HG03280 (cell line): Measurements from ENCODE around the gene TECRL.

Experiments used
- ATAC-seq: cut with Tn5 transposase; IDR thresholded peaks from one replicate; pipeline ENCODE4 v1.9.1; 2021; ENCODE audit warnings: mild to moderate bottlenecking, moderate library complexity; ENCODE audit not compliant: unreplicated experiment

Gene TECRL

DNA sequence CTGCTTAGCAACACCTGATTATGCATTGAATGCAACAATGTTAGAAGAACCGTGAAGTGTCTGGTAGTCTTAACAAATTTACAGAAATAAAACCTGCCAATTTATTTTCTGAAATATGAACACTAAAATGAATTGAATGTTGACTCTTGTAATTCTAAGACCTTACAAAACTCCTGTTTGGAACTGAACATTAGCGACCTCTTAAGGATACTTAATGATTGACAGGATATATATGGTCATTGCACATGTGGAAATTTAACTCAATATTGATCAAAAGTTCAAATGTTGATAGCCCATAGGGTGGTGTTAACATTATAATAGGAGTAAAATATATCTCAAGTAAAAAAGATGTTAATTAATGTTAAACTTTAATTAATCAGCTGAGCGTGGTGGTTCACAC is 79.1 kb downstream of the TECRL start:
- ATAC-seq: no peak

- no peak for ATAC-seq
Measured at GRCh38 chr4:64327237-64327636, 82.0 kb downstream of the TECRL start.

DNA sequence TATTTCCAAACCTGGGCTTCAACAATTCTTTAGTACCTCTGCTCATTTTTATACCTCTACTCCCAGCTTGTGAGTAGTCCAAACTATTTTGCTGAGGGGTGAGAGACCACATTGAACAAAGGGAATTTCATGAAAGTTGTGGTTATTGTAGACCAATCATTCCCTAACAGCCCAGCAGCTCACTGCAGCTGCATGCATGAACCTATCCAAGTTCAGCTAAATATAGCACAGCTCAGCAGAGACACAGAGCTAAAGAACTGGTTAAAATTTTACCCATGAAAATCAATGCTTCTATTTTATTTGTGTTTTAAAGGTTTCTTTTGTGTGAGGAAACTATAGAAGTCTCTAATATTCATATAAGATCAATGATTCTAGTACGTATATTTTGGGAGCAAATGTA is 82.7 kb downstream of the TECRL start:
- no peak for ATAC-seq

- no peak for ATAC-seq
Measured at GRCh38 chr4:64306255-64306565, 103.0 kb downstream of the TECRL start.

GRCh38 chr4:64305565-64306254 is 103.5 kb downstream of the TECRL start:
- no peak for ATAC-seq

- ATAC-seq: no peak
Measured at GRCh38 chr4:64272432-64272831, 136.8 kb downstream of the TECRL start.

- ATAC-seq: no peak
Measured at GRCh38 chr4:64271601-64272081, 137.6 kb downstream of the TECRL start.

- no peak for ATAC-seq
Measured at GRCh38 chr4:64266669-64267068, 142.6 kb downstream of the TECRL start.

DNA sequence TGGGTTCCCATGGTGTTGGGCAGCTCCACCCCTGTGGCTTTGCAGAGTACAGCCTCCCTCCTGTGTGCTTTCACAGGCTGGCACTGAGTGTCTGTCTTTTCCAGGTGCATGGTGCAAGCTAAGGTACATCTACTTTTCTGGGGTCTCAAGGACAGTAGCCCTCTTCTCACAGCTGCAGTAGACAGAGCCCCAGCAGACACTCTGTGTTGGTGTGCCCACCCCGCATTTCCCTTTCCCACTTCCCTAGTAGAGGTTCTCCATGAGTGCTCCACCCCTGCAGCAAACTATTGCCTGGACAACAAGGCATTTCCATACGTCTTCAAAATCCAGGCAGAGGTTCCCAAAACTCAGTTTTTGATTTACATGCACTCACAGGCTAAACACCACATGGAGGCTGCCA is 143.0 kb downstream of the TECRL start:
- ATAC-seq: no peak

DNA sequence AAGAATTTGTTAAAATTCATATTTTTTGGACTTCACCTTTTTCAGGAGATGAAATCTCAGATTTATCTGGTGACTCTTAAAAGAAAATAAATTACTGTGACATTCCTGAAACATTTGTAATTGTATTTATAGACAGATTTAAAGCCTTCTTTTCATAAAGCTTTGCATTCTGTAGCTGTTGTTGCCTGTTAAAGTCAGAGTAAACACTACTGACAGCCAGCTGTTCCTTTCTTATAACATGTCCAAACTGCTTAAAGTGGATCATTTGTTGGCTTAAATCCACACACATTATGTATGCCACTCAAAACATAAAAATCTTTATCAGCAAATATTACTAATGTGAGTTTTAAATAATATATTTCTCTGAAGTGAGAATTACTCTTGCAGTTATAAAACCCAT is 157.5 kb downstream of the TECRL start:
- ATAC-seq: no peak

DNA sequence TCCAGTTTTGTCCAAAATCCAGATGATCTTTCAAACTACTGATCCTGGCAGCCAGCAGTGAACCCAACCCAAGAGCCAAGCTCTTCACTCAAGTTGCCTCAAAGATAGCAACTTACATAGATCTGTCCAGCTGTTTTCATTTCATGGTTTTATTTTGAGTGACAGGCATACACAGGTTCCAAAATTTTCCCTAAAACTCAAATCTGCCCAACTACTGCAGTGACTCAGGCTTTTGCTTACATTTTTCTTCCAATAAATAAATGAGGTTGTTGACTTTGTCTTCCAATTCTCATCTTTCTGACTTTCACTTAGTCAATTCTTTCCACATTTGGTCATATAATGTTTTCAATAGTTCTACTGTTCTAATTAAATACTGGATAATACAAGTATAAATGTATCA is 158.8 kb downstream of the TECRL start:
- ATAC-seq: no peak

DNA sequence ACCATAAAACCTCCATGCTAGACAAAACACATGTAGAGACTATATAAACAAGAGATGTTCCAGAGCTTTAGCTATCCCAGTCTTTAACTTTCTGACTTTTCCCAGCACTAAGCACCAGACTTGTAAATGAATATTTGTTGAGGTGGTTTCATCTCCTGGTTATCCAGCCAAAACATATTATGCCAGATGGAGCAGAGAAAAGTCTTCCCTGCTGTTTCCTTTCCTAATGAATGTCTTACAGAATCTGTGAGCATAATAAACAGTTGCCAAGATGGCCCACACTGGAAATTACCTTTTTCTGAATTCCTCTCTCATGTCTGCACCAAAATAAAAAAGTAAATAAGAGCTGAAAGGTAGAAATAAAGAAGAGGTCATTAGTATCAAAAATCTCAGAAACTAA is 159.2 kb downstream of the TECRL start:
- ATAC-seq: no peak

DNA sequence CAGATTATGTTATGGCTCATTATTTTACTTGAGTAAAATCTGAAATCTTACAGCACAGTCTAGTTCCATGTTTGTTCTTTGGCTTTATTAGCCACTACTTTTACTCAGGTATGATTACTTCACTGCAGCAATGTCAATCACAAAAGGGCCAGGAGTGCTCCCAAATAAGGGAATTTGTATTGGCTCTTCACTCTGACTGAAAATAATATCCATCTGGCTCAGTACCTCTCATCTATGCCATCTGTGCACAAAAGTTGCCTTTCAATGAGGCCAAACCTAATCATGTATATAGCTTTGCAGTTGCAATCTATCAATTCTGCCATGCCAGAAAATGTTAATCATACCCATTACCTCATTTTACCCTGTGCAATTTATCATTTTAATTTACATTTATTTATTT is 161.1 kb downstream of the TECRL start:
- no peak for ATAC-seq

GRCh38 chr4:64230709-64231310 is 178.4 kb downstream of the TECRL start:
- no peak for ATAC-seq
